Omental fat pad (tissue), 4 donors: ENCODE data around the gene GGN. TPM values are rescaled to one million over a fixed set of nuclear protein-coding genes. Genes with fewer than 3 reads are reported as not detected.

ENCODE experiments used
- ATAC-seq: fragments of 150-250 bp; one replicate; pipeline ENCODE4 v1.9.1; 2016; ENCODE audit warnings: mild to moderate bottlenecking, moderate library complexity; ENCODE audit not compliant: low FRiP score
- DNase-seq: peaks from one replicate; pipeline ENCODE4 v3.0.0-alpha.2; 2019; ENCODE audit warnings: low spot score
- total RNA-seq, 4 donors: library from RNA; depleted of rRNA; stranded (reverse); fragments of >200 nt; gene quantifications; one replicate each; pipeline ENCODE4 v1.1.0, GENCODE V29; 2016
- TF ChIP-seq, protein P1 (sequence below), 3 donors: fragments of 450-650 bp; IDR thresholded peaks; one replicate each; pipeline ENCODE4 v1.5.1; 2016 to 2017; ENCODE audit warnings: antibody characterized with exemption in 3 of 3, mild to moderate bottlenecking in 3 of 3, moderate library complexity in 2 of 3

The GGN gene
- total RNA-seq, 4 donors from 2014 or later: not detected

DNA sequence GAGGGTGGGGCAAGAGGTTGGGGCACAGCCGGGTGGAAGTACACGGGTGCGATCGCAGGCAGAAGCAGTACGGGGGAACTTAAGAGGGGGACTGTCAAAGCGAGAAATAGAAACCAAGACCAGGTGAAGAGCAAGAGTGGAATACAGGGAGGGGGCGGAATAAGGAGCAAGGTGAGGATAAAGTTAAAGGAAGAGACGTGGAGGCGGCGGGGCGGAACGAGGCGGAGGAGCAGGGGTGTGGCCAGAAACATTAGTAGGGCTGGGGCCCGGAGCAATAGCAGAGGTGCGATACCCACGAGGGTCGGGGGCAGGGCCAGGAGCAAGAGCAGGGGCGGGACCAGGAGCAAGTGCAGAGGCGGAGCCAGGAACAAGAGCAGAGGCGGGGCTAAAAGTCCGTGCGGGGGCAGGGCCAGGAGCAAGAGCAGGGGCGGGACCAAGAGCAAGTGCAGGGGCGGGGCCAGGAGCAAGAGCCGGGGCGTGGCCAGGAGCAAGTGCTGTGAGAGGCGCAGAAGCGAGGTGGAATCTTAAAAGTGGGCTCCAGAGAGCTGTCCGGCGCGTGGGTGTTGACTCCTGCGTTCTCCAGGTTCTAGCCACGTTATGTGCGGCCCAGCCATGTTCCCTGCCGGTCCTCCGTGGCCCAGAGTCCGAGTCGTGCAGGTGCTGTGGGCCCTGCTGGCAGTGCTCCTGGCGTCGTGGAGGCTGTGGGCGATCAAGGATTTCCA, 51.0 kb downstream of the GGN start:
- peak; percentile 85 for DNase-seq
- TF ChIP-seq, protein P1, sequence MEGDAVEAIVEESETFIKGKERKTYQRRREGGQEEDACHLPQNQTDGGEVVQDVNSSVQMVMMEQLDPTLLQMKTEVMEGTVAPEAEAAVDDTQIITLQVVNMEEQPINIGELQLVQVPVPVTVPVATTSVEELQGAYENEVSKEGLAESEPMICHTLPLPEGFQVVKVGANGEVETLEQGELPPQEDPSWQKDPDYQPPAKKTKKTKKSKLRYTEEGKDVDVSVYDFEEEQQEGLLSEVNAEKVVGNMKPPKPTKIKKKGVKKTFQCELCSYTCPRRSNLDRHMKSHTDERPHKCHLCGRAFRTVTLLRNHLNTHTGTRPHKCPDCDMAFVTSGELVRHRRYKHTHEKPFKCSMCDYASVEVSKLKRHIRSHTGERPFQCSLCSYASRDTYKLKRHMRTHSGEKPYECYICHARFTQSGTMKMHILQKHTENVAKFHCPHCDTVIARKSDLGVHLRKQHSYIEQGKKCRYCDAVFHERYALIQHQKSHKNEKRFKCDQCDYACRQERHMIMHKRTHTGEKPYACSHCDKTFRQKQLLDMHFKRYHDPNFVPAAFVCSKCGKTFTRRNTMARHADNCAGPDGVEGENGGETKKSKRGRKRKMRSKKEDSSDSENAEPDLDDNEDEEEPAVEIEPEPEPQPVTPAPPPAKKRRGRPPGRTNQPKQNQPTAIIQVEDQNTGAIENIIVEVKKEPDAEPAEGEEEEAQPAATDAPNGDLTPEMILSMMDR (IDR thresholded peaks at IDR 0.05): no peak
- ATAC-seq: peak; percentile 85

- peak; percentile 78 for DNase-seq
- TF ChIP-seq, protein P1 (IDR thresholded peaks at IDR 0.05): no peak
- ATAC-seq: peak; percentile 91
Observed at GRCh38 chr19:38335949-38336637, 51.7 kb downstream of the GGN start.

Other genes with a start within 250 kb of the GGN start
- gene DPF1, start 163.8 kb downstream of the GGN start, total RNA-seq: not detected
- gene PPP1R14A, start 131.7 kb downstream of the GGN start, total RNA-seq: 100 to 1,000 TPM in 2 of 4 donors, 10 to 100 TPM in 2; 61.8 to 258 (median 118) TPM
- gene SPINT2, start 123.5 kb downstream of the GGN start, total RNA-seq: 10 to 100 TPM; 14.3 to 30.6 (median 24.0) TPM
- gene C19orf33, start 83.8 kb downstream of the GGN start, total RNA-seq: 10 to 100 TPM; 28.8 to 76.9 (median 47.2) TPM
- 10 to 100 TPM; 26.2 to 52.8 (median 31.4) TPM for gene YIF1B, start 72.1 kb downstream of the GGN start, total RNA-seq
- gene KCNK6, start 68.2 kb downstream of the GGN start, total RNA-seq: 10 to 100 TPM in 1 of 4 donors, 1 to 10 TPM in 3; 4.1 to 11.4 (median 7.2) TPM
- gene CATSPERG, start 52.2 kb downstream of the GGN start, total RNA-seq: 1 to 10 TPM; 2.8 to 6.6 (median 4.3) TPM
- gene PSMD8, start 13.5 kb downstream of the GGN start, total RNA-seq: 100 to 1,000 TPM; 177 to 505 (median 425) TPM
- under 1 TPM in 3 of 4 donors, not detected in 1; 0.44 to 0.93 (median 0.84) TPM for gene SPRED3, start 663 bp upstream of the GGN start, total RNA-seq
- 10 to 100 TPM in 3 of 4 donors, 1 to 10 TPM in 1; 7.4 to 22.7 (median 10.6) TPM for gene FAM98C, start 15.1 kb upstream of the GGN start, total RNA-seq
- 10 to 100 TPM in 2 of 4 donors, 1 to 10 TPM in 2; 5.8 to 27.6 (median 8.9) TPM for gene RASGRP4, start 38.2 kb upstream of the GGN start, total RNA-seq
- 1 to 10 TPM; 1.9 to 3.6 (median 3.3) TPM for gene RYR1, start 45.7 kb upstream of the GGN start, total RNA-seq
- gene MAP4K1, start 229.9 kb upstream of the GGN start, total RNA-seq: 1 to 10 TPM; 1.5 to 3.2 (median 2.7) TPM
- 100 to 1,000 TPM; 364 to 556 (median 476) TPM for gene EIF3K, start 231.2 kb upstream of the GGN start, total RNA-seq